Cerebellar nuclear complex (tissue), 1 donor: ENCODE results near the gene IQSEC1.

Experiments
- DNase-seq, 2 experiments: peaks; one replicate each; lab custom pipeline; 2025; lab: John Stamatoyannopoulos, UW

Gene IQSEC1

GRCh38 chr3:12954180-12954579, 119.0 kb downstream of the IQSEC1 start:
- no peak for DNase-seq

GRCh38 chr3:12953201-12953995, 119.8 kb downstream of the IQSEC1 start:
- no peak for DNase-seq

GRCh38 chr3:12952343-12953200, 120.7 kb downstream of the IQSEC1 start:
- no peak for DNase-seq

GRCh38 chr3:12948891-12949711, 124.1 kb downstream of the IQSEC1 start:
- no peak for DNase-seq

GRCh38 chr3:12948371-12948770, 124.9 kb downstream of the IQSEC1 start:
- DNase-seq: no peak

GRCh38 chr3:12947504-12948369, 125.5 kb downstream of the IQSEC1 start:
- no peak for DNase-seq

GRCh38 chr3:12946649-12947316, 126.4 kb downstream of the IQSEC1 start:
- no peak for DNase-seq

GRCh38 chr3:12946251-12946648, 127.0 kb downstream of the IQSEC1 start:
- DNase-seq: no peak

GRCh38 chr3:12944849-12945248, 128.4 kb downstream of the IQSEC1 start:
- DNase-seq: no peak

- DNase-seq: no peak
These were observed 128.8 kb downstream of the IQSEC1 start for GRCh38 chr3:12944413-12944812.

- no peak for DNase-seq
These were observed 129.9 kb downstream of the IQSEC1 start for GRCh38 chr3:12943124-12944021.

GRCh38 chr3:12941495-12942023, 131.7 kb downstream of the IQSEC1 start:
- DNase-seq: no peak

- no peak for DNase-seq
These were observed 132.4 kb downstream of the IQSEC1 start for GRCh38 chr3:12940854-12941253.

- DNase-seq: no peak
These were observed 134.1 kb downstream of the IQSEC1 start for GRCh38 chr3:12939137-12939536.

- DNase-seq: no peak
These were observed 134.9 kb downstream of the IQSEC1 start for GRCh38 chr3:12938258-12938711.

GRCh38 chr3:12935861-12936830, 137.1 kb downstream of the IQSEC1 start:
- DNase-seq: no peak

GRCh38 chr3:12935023-12935860, 138.0 kb downstream of the IQSEC1 start:
- DNase-seq: no peak
